COLO668 (cell line): ENCODE data around the gene SAMD1.

ENCODE experiments used
- DNase-seq: peaks from one replicate; lab custom pipeline; 2025; ENCODE audit not compliant: unreplicated experiment; lab: John Stamatoyannopoulos, UW

The SAMD1 gene

GRCh38 chr19:14090509-14091080, at the start of gene SAMD1:
TSS of gene SAMD1 (minus strand) at chr19:14090751.
- DNase-seq, result peak; percentile 87

GRCh38 chr19:14139944-14140343, 49.4 kb upstream of the SAMD1 start:
- DNase-seq, result no peak

- no peak for DNase-seq
Measured at GRCh38 chr19:14138576-14139265, 48.2 kb upstream of the SAMD1 start.

- DNase-seq, result peak; percentile 100
Measured at GRCh38 chr19:14136509-14137281, 46.1 kb upstream of the SAMD1 start, which contains the start of gene ASF1B. TSS of gene ASF1B (minus strand) at chr19:14136589. CDS start at chr19:14136456, 133 bp downstream.

DNA sequence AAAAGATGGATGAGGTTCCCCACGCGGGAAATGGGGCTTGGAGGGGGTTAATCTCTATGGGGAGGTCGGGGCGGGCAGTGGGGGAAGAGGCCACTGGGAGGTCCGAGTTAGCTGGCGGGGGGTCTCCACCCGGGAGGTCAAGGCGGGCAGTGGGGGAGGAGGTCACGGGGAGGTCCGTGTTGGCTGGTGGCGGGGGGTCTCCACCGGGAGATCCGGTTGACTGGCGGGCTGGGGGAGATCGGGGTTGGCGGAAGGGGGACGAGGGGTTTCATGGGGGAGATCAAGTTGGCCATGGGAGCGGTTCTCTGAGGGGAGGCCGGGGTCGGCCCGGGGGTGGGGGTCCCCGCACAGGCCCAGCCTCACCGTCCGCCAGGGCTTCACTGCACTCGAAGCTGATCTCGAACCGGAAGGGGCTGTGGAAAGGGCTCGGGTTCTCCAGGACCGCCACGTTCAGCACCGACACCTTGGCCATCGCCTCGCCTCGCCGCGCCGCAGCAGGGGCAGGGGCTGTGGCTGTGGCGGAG, 45.5 kb upstream of the SAMD1 start:
- peak; percentile 17 for DNase-seq

GRCh38 chr19:14135355-14135754, 44.8 kb upstream of the SAMD1 start:
- DNase-seq, result no peak

DNA sequence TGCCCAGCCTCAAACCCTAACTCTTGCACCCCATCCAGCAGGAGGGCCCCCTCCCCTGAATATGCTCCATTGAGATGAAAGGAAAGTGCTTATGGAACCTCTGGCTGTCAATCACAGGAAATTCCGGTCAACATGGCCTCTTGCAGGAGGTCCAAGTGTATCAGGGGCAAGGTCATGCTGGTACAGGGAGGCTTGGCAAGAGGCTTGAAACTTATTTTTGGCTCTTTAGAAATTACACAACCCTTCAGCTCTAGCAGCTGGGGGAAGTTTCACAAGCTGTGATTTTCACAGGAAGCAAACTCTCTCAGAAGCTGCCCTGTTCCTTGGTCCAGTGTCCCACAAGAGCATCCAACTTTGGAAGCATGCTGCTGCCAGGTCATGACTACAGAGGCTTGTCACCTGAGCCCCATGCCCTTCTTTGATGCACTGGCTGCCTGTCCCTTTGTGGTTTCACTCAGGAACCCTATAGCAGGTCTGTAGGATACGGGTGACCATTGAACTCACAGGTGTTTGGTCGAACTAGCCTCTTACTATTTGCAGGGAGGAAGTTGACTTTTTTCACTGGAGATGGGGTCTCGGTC, 37.5 kb upstream of the SAMD1 start:
- DNase-seq, result no peak

DNA sequence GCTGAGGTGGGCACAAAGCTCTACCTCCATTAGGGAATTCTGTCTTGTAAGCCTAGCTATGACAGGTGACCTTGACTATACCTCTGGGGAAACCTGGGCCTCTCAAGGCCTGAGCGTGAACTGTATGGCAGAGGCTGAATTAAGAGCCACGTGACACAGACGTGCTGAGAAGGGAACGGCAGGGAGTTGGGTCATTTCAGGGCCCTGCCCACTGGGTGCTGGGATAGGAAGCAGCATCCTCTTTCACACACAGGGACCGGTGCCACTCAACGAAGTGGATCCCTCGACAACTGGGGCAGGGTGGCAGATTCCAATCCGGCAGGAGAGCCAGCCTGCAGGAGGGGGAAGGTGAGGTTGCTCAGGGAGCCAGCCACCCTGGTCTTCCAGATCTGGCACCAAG, 36.6 kb upstream of the SAMD1 start:
- no peak for DNase-seq

DNA sequence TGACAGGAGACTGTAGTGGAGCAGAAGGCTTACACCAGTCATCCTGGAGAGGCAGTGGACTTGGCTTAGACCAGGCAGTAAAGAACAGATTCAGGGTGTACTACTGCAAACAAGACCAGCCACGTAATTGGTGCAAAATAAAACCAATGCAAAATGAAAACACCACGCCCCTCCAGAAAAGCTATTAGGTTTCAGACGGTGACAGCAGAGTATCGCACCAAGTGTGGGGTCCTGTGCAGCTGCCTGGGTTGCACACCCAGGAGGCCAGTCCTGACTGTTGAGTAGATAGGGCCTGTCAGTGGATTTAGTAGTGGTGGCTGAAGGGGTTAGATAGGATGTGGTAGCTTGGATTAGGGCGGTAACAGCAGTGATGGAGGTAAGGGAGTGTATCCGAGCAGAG, 32.4 kb upstream of the SAMD1 start:
- DNase-seq, result no peak

DNA sequence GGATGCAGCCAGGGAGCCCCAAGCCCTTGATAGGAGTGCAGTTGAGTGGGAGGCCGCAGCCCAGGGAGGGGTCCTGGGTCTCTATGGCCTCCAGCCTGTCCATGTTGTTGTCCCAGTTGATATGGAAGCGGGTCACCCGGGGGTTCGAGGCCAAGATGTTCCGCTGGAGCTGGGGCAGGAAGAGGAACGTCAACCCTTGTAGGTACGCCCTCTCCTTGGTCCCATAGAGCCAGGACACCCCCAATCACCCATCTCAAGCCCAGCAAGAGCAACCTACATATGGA, 29.9 kb upstream of the SAMD1 start:
- DNase-seq, result no peak

- no peak for DNase-seq
Measured at GRCh38 chr19:14119644-14120496, 29.3 kb upstream of the SAMD1 start.

- DNase-seq, result no peak
Measured at GRCh38 chr19:14119146-14119545, 28.6 kb upstream of the SAMD1 start.

DNA sequence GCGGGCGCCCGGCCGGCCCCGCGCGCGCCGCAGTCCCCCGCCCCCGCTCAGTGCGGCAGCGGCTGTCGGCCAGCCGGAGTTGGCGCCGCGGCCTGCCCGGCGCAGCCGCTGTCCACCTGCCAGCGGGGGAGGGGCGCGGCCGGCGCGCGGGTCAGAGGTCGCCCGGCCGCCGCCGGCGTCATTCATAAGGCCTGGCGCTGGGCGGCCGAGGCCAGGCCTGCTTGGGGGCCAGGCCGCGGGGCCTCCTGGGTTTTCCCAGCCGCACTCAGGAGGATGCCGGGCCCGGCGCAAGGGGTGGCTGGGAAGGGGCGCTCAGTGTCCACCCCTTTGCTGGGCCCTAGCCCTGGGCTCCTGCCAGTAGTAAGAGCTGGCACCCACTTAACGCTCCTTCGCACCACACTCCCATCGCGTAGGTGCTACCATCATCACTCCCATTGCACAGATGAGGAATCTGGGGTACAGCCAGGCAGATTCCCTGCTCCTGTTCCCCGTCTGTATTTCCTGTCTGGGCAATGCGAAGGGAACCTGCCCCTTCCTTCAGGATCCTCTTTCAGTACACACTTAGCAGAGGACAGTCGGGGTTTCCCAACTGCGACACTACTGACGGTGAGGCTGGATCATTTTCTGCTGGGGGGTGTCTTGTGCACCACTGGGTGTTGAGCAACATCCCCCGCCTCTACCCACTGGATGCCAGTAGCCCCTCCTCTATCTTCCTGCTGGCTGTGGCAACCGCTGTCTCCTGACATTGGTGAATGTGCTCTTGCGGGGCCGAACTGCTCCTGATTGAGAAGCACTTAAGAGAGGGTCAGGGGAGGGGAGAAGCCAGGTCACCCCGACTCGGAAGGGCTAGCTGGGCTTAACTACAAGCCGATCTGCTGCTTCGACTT, 27.9 kb upstream of the SAMD1 start:
- peak; percentile 55 for DNase-seq

DNA sequence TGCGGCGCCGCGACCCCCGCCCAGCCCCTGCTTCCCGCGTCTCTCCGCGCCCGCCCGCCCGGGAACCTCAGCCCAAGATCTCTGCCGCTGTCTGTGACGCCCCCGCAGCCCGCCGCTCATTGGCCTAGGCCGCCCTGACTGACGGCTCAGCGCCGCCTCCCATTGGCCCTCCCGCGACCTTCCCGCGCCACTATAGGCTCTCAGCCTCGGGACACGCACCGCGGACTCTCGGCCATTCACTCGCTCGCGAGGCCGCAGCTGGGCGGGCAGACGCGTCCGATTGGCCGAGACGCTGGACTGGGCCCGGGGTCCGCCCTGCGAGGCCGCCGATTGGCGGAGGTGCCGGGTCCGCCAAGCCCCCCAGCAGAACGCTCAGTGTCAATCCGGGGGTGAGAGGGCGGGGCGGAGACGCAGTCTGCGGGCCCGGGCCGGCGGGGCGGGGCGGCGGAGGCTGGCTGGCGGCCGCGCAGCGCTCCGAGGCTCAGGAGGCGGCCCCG, 27.2 kb upstream of the SAMD1 start, which contains the start of gene PRKACA:
Gene PRKACA, minus strand, starts transcription at position 95 of the 497 bp plus-strand sequence. CDS start 215 bp downstream, outside the sequence.
- DNase-seq, result peak; percentile 99

DNA sequence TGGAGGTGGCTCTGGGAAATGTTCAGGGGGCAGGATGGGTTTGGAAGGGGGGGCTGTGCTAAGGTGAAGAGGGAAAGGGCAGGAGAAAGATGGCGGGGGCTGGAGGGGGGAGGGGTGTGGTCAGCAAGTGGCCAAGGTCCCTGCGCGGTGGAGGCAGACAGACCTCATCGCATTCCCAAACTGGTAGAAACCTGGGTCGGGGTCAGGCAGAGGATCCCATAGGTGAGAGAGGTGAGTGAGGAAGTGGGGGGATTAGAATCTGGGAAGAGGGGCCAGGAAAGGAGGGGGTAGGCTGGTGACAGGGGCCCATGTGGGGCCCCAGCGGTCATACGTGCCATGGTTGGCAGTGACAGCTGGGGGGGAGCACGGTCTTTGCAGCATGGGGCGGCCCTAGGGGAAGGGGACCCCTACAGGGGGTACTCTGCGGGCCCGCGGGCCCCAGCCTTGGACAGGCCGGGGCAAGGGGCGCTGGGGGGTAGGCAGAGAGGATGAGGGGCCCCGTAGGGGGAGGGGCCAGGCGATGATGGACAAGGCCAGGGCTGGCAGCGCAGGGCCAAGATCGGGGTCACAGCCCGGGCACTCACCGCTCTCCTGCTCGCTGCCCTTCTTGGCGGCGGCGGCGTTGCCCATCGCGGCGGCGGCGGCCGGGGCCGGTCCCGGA, 26.5 kb upstream of the SAMD1 start:
- DNase-seq, result peak; percentile 59

DNA sequence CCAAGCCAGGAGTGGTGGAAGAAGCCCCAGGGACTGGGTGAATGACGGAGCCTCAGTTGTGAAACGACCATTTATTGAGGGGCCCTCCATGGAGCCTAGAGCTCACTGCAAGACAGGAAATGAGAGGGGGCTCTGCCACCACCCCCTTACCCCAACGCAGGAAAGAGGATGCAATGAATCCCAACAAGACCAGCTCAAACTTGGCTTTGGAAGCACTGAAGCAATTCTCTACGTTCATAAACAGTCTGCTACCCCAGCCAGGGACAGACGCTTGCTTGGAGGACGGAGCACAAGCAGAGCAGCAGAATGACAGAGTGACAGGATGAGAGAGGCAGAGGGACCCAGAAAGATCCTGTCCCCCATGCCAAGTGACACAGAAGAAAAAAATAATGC, 26.0 kb upstream of the SAMD1 start:
- DNase-seq, result no peak

DNA sequence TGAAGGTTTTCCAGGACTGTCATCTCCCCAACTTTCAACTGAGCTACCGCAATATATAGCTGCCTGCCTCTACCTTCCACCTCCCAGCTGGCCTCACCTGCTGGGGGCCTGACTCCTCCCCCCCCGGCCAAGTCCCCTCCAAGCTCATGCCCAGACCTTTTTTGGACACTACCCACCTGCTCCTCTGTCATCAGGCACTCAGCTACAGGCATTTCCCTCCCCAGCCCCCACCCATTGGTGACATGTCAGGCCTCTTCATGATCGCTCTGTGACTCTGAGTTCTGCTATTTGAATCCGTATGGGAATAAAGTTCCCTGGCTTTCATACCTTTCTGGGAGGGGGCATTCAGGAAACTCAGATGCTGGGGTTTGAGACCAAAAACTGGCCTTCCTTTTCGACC, 25.2 kb upstream of the SAMD1 start:
- DNase-seq, result no peak

DNA sequence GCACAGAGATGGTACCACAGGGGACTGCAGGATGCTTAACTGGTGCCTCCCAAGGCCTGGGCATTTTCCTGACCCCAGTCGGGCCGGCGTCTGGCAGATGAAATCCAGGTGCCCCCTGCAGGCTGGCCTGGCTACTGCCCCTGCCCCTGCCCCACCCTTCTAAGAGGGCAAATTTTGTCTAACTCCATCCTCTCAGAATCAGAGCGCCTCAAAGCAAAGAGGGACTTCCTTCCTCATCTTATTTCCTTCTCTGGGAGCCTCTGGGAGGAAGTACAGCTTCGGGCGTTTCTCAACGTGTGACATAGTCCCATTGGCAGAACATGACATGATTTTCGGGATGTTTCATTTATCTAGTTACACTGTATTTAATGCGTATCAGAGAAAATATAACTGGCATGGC, 24.3 kb upstream of the SAMD1 start:
- DNase-seq, result peak; percentile 36

DNA sequence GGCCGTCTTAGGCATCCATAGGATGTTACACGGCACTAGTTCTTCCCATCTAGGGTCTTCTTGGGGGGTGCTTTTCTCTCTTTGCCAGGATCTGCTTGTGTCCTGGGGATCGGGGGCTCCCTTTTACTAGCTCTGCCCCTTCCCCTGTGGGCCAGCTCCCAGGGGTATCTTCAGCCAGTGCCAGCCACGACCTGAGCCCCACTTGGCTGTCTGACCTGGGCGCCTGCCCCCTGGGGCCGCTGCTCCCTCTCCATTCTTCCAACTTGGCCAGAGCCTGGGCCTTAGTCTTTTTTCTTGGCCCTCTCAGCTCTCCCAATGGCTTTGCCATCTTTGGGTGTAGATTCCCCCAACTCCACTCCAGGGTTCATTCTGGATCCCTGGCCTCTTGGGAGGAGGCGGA, 23.9 kb upstream of the SAMD1 start:
- no peak for DNase-seq
